Esophagus squamous epithelium (tissue), 5 donors: ENCODE results near the gene RYR3. TPM values are rescaled to one million over a fixed set of nuclear protein-coding genes. Genes with fewer than 3 reads are reported as not detected.

Experiments used
- DNase-seq: peaks from one replicate; lab custom pipeline; 2025; lab: John Stamatoyannopoulos, UW
- H3K27ac ChIP-seq, 4 donors: fragments of 200-600 bp; sonication (generic); one replicate each; pipeline ENCODE4 v1.5.1; 2016 to 2019; ENCODE audit warnings: mild to moderate bottlenecking in 1 of 4
- H3K27me3 ChIP-seq, 4 donors: fragments of 200-600 bp; sonication (generic); 1 replicate in 3 of 4; 2 replicates in 1 of 4; pipeline versions ENCODE4 v1.5.1 to v1.6.0; 2017 to 2021; ENCODE audit warnings: antibody characterized with exemption in 1 of 4
- H3K36me3 ChIP-seq, 3 donors: fragments of 200-600 bp; sonication (generic); one replicate each; pipeline ENCODE4 v1.5.1; 2016 to 2019
- H3K4me1 ChIP-seq, 3 donors: fragments of 200-600 bp; sonication (generic); one replicate each; pipeline ENCODE4 v1.5.1; 2017 to 2019
- H3K4me3 ChIP-seq, 4 donors: fragments of 200-600 bp; sonication (generic); 1 replicate in 3 of 4; 2 replicates in 1 of 4; pipeline ENCODE4 v1.5.1; 2016 to 2019; ENCODE audit warnings: mild to moderate bottlenecking in 2 of 4, moderate library complexity in 1 of 4
- H3K9me3 ChIP-seq, 3 donors: fragments of 200-600 bp; sonication (generic); one replicate each; pipeline ENCODE4 v1.5.1; 2016 to 2019
- CTCF ChIP-seq, 6 experiments: fragments of 450-650 bp in 4 of 6; fragments of 200-600 bp in 2 of 6; sonication (generic) in 2 of 6; IDR thresholded peaks; one replicate each; pipeline ENCODE4 v1.5.1; 2016 to 2019; ENCODE audit warnings: antibody characterized with exemption in 6 of 6, mild to moderate bottlenecking in 4 of 6, moderate library complexity in 4 of 6
- POLR2A ChIP-seq, 4 donors: fragments of 450-650 bp; IDR thresholded peaks; one replicate each; pipeline ENCODE4 v1.6.1; 2017; ENCODE audit warnings: antibody characterized with exemption in 4 of 4, mild to moderate bottlenecking in 4 of 4, moderate library complexity in 3 of 4
- WGBS, 2 donors: methylation state at CpG; one replicate each; pipeline ENCODE4 v1.1.5; 2018; 5-methylcytosine and 5-hydroxymethylcytosine counted together
- intact Hi-C: fragments of 100-400 bp; cut with DNase I; formaldehyde crosslinking; loops from one replicate; pipeline ENCODE4 v1.15.0; 2022
- total RNA-seq, 4 donors: library from RNA; depleted of rRNA; stranded (reverse); fragments of >200 nt; gene quantifications; one replicate each; pipeline ENCODE4 v1.1.0, GENCODE V29; 2016
- donor health status: DM: yes; HTN: yes; CAD: no.

Gene RYR3
- total RNA-seq, 4 donors from 2014 or later = 0.15 to 4.2 (median 0.43) TPM

GRCh38 chr15:33641069-33641468 lies 330.3 kb downstream of the RYR3 start:
- no peaks in the 10 kb centered on the region for H3K36me3 ChIP-seq
- no peaks in the 10 kb centered on the region for H3K9me3 ChIP-seq
- no peak for TF ChIP-seq CTCF (IDR thresholded peaks at IDR 0.05)
- TF ChIP-seq POLR2A (IDR thresholded peaks at IDR 0.05) = no peak
- no peaks in the 10 kb centered on the region for H3K27me3 ChIP-seq
- H3K4me1 ChIP-seq = no peaks in the 10 kb centered on the region
- no peak for DNase-seq
- H3K27ac ChIP-seq = no peak overlapping the region
- intact Hi-C loops = no loop called here
- no peak overlapping the region for H3K4me3 ChIP-seq
- 63 to 74% methylated on average over 4 of the region's 4 CpGs for WGBS, 2 donors

GRCh38 chr15:33644304-33644703 lies 333.5 kb downstream of the RYR3 start:
- no peak for DNase-seq
- no peak overlapping the region for H3K4me3 ChIP-seq
- H3K27me3 ChIP-seq = no peaks in the 10 kb centered on the region
- no peak overlapping the region for H3K27ac ChIP-seq
- no peaks in the 10 kb centered on the region for H3K4me1 ChIP-seq
- intact Hi-C loops = no loop called here
- no peak for TF ChIP-seq POLR2A (IDR thresholded peaks at IDR 0.05)
- TF ChIP-seq CTCF (IDR thresholded peaks at IDR 0.05) = no peak
- H3K36me3 ChIP-seq = no peaks in the 10 kb centered on the region
- H3K9me3 ChIP-seq = no peaks in the 10 kb centered on the region
- WGBS, 2 donors = 81 to 87% methylated on average over 6 to 9 of the region's 9 CpGs

GRCh38 chr15:33646744-33647143 lies 336.0 kb downstream of the RYR3 start:
- Histone ChIP-seq H3K9me3 (no peaks in the 10 kb centered on the region), H3K27ac (no peak overlapping the region), H3K4me1 (no peaks in the 10 kb centered on the region), H3K27me3 (no peaks in the 10 kb centered on the region), H3K36me3 (no peaks in the 10 kb centered on the region), H3K4me3 (no peak overlapping the region)
- DNase-seq = no peak
- TF ChIP-seq CTCF (IDR thresholded peaks at IDR 0.05) (no peak), POLR2A (IDR thresholded peaks at IDR 0.05) (no peak)
- WGBS, 2 donors = 52 to 53% methylated on average over 1 of the region's 1 CpG
- intact Hi-C loops = no loop called here

- no peak overlapping the region for H3K4me3 ChIP-seq
- H3K36me3 ChIP-seq = no peaks in the 10 kb centered on the region
- no peaks in the 10 kb centered on the region for H3K9me3 ChIP-seq
- no peak overlapping the region for H3K27ac ChIP-seq
- intact Hi-C loops = no loop called here
- H3K27me3 ChIP-seq = no peaks in the 10 kb centered on the region
- H3K4me1 ChIP-seq = no peaks in the 10 kb centered on the region
- no peak for TF ChIP-seq POLR2A (IDR thresholded peaks at IDR 0.05)
- no peak for TF ChIP-seq CTCF (IDR thresholded peaks at IDR 0.05)
- 73 to 79% methylated on average over 9 of the region's 9 CpGs for WGBS, 2 donors
- no peak for DNase-seq
These were observed 338.6 kb downstream of the RYR3 start for GRCh38 chr15:33649217-33649933.

GRCh38 chr15:33654860-33655259 lies 344.1 kb downstream of the RYR3 start:
- 66 to 89% methylated on average over 2 to 3 of the region's 3 CpGs for WGBS, 2 donors
- intact Hi-C loops = no loop called here

More at GRCh38 chr15:33654860-33655259, 344.1 kb downstream of the RYR3 start:
- no peak for DNase-seq
- TF ChIP-seq POLR2A (IDR thresholded peaks at IDR 0.05) (no peak), CTCF (IDR thresholded peaks at IDR 0.05) (no peak)
- Histone ChIP-seq H3K27me3 (no peaks in the 10 kb centered on the region), H3K4me3 (no peak overlapping the region), H3K9me3 (no peaks in the 10 kb centered on the region), H3K36me3 (no peaks in the 10 kb centered on the region), H3K27ac (no peak overlapping the region), H3K4me1 (no peaks in the 10 kb centered on the region)
